CD4-positive, alpha-beta T cell (primary cell): Measurements from ENCODE around the gene USE1. TPM values are rescaled to one million over a fixed set of nuclear protein-coding genes. Genes with fewer than 3 reads are reported as not detected.

Source experiments
- ATAC-seq: fragments of 200-7000 bp; cut with Tn5 transposase; one replicate; pipeline ENCODE4 v1.10.0; 2022; ENCODE audit warnings: mild to moderate bottlenecking; ENCODE audit not compliant: poor library complexity
- CTCF ChIA-PET: fragments of 350-600 bp; sonication (Branson Sonifier 250); formaldehyde crosslinking; loops from one replicate; lab custom pipeline; 2021; ENCODE audit warnings: antibody characterized with exemption, inconsistent platforms; lab: Charles Lee
- POLR2A ChIA-PET: fragments of 350-600 bp; sonication (Branson Sonifier 250); formaldehyde crosslinking; loops from one replicate; lab custom pipeline; 2021; ENCODE audit warnings: antibody characterized with exemption, inconsistent platforms; lab: Charles Lee
- DNase-seq, 14 experiments: peaks; one replicate each; pipeline ENCODE4 v3.0.0-alpha.2; 2013 to 2020; ENCODE audit warnings: mixed read lengths in 2 of 14
- H3K27ac ChIP-seq, 2 donors: one replicate each; pipeline versions ENCODE4 v1.5.1 to v1.7.0; 2013; ENCODE audit warnings: low read length in 2 of 2, low read depth in 1 of 2, mild to moderate bottlenecking in 1 of 2
- H3K27me3 ChIP-seq, 2 experiments: 1 replicate in 1 of 2; 2 replicates in 1 of 2; pipeline versions ENCODE4 v1.6.1 to v1.7.0; 2013; ENCODE audit warnings: low read length in 2 of 2, control low read depth in 1 of 2, mild to moderate bottlenecking in 1 of 2, moderate library complexity in 1 of 2; ENCODE audit not compliant: insufficient read depth in 2 of 2, control insufficient read depth in 1 of 2
- H3K36me3 ChIP-seq: one replicate; pipeline ENCODE4 v1.6.1; 2013; ENCODE audit warnings: low read length, control low read depth; ENCODE audit not compliant: insufficient read depth
- H3K4me1 ChIP-seq: one replicate; pipeline ENCODE4 v1.6.1; 2013; ENCODE audit warnings: low read length, control low read depth; ENCODE audit not compliant: insufficient read depth
- H3K4me3 ChIP-seq: one replicate; pipeline ENCODE4 v1.5.1; 2013; ENCODE audit warnings: mild to moderate bottlenecking, low read length, moderate library complexity
- H3K9me3 ChIP-seq, 2 experiments: 1 replicate in 1 of 2; 2 replicates in 1 of 2; pipeline versions ENCODE4 v1.6.1 to v1.7.0; 2013; ENCODE audit warnings: low read length in 2 of 2, mild to moderate bottlenecking in 2 of 2, control low read depth in 1 of 2, moderate library complexity in 1 of 2; ENCODE audit not compliant: control insufficient read depth in 1 of 2, insufficient read depth in 1 of 2
- H3K27ac Mint-ChIP-seq: one replicate; pipeline ENCODE4 v1.8.0; 2020; ENCODE audit warnings: mixed read lengths
- H3K27me3 Mint-ChIP-seq: one replicate; pipeline ENCODE4 v1.8.0; 2021; ENCODE audit warnings: mixed read lengths
- H3K36me3 Mint-ChIP-seq: one replicate; pipeline ENCODE4 v1.8.0; 2021; ENCODE audit warnings: low read depth, mixed read lengths
- H3K4me1 Mint-ChIP-seq: one replicate; pipeline ENCODE4 v1.8.0; 2021; ENCODE audit warnings: low read depth, mixed read lengths
- H3K4me3 Mint-ChIP-seq: one replicate; pipeline ENCODE4 v1.8.0; 2020; ENCODE audit warnings: mild to moderate bottlenecking, mixed read lengths
- H3K9me3 Mint-ChIP-seq: one replicate; pipeline ENCODE4 v1.8.0; 2020; ENCODE audit warnings: mixed read lengths
- CTCF ChIP-seq: fragments of 200-600 bp; IDR thresholded peaks from one replicate; pipeline ENCODE4 v1.8.0; 2022; ENCODE audit warnings: antibody characterized with exemption, mild to moderate bottlenecking
- intact Hi-C, 2 experiments: fragments of 100-400 bp; cut with DNase I in 1 of 2; cut with micrococcal nuclease in 1 of 2; formaldehyde crosslinking; loops; one replicate each; pipeline versions ENCODE4 v1.15.1 to v1.9.0; 2023 to 2025; cut with DNase I, micrococcal nuclease
- total RNA-seq, 174 experiments: library from RNA in 2 of 174; stranded (reverse) in 2 of 174; gene quantifications; one replicate each; pipeline ENCODE4 v1.2.3 and lab custom pipeline; 2021 to 2026

The USE1 gene
- total RNA-seq, 2 experiments from 2014 or later = 23.1 to 24.3 TPM

- Mint-ChIP-seq H3K27me3 (peaks cover 5% of the 10 kb centered on the region), H3K4me1 (no peaks in the 10 kb centered on the region), H3K4me3 (peak overlapping the region; percentile 74), H3K36me3 (no peaks in the 10 kb centered on the region), H3K9me3 (no peaks in the 10 kb centered on the region), H3K27ac (no peak overlapping the region)
- TF ChIP-seq CTCF = no peak
- no peaks in the 10 kb centered on the region for H3K9me3 ChIP-seq
- ChIA-PET POLR2A (interaction anchor here (1.0 kb wide), 1 partner anchor 30 kb away, joined by 3 read pairs; the partner anchor contains the start of gene USE1), CTCF (no interaction called here)
- H3K4me3 ChIP-seq = no peak overlapping the region
- H3K27ac ChIP-seq = no peak overlapping the region
- H3K36me3 ChIP-seq = no peaks in the 10 kb centered on the region
- H3K4me1 ChIP-seq = peaks cover 17% of the 10 kb centered on the region
- ATAC-seq = peak; percentile 25
- intact Hi-C loops = no loop called here
- peak in 3 of 14 experiments; percentile 32 to 55 (median 39) for DNase-seq
- no peaks in the 10 kb centered on the region for H3K27me3 ChIP-seq
Measured at GRCh38 chr19:17244618-17245534, 29.7 kb downstream of the USE1 start.

GRCh38 chr19:17245535-17245984 is 30.4 kb downstream of the USE1 start, which contains the start of gene NR2F6:
Gene NR2F6, minus strand, starts transcription at chr19:17245919. Its CDS starts 699 bp downstream, at chr19:17245220.
- Mint-ChIP-seq H3K27ac (no peak within 1 kb of the TSS), H3K27me3 (peaks cover 5% of the 10 kb centered on the region), H3K9me3 (no peaks in the 10 kb centered on the region), H3K4me1 (no peaks in the 10 kb centered on the region), H3K4me3 (peak within 1 kb of the TSS; percentile 91), H3K36me3 (no peaks in the 10 kb centered on the region)
- TF ChIP-seq CTCF = no peak
- H3K4me3 ChIP-seq = peak within 1 kb of the TSS; percentile 67
- intact Hi-C loops = no loop called here
- H3K27ac ChIP-seq = no peak within 1 kb of the TSS
- POLR2A ChIA-PET = no interaction called here
- no peaks in the 10 kb centered on the region for H3K9me3 ChIP-seq
- no peaks in the 10 kb centered on the region for H3K27me3 ChIP-seq
- CTCF ChIA-PET = no interaction called here
- H3K4me1 ChIP-seq = peaks cover 17% of the 10 kb centered on the region
- H3K36me3 ChIP-seq = no peaks in the 10 kb centered on the region
- no peak for DNase-seq
- ATAC-seq = peak; percentile 30

GRCh38 chr19:17246681-17247425 is 31.7 kb downstream of the USE1 start:
- peak overlapping the region; percentile 67 for H3K4me3 ChIP-seq
- Mint-ChIP-seq H3K9me3 (no peaks in the 10 kb centered on the region), H3K27me3 (peaks cover 5% of the 10 kb centered on the region), H3K27ac (peak overlapping the region; percentile 49), H3K36me3 (no peaks in the 10 kb centered on the region), H3K4me1 (no peaks in the 10 kb centered on the region), H3K4me3 (peak overlapping the region; percentile 91)
- ChIA-PET POLR2A (no interaction called here), CTCF (no interaction called here)
- no peak overlapping the region for H3K27ac ChIP-seq
- ATAC-seq (peak; percentile 3), DNase-seq (no peak)
- H3K36me3 ChIP-seq = no peaks in the 10 kb centered on the region
- peaks cover 17% of the 10 kb centered on the region for H3K4me1 ChIP-seq
- intact Hi-C loops = no loop called here
- no peaks in the 10 kb centered on the region for H3K9me3 ChIP-seq
- TF ChIP-seq CTCF = no peak
- no peaks in the 10 kb centered on the region for H3K27me3 ChIP-seq
